ENCODE measurements around the gene MRPS31.
"Not testable (repeated sequence)": the region's sequence is repeated elsewhere in the genome, so short reads cannot be mapped to it uniquely, and the experiment has no call there.

Gene MRPS31

DNA sequence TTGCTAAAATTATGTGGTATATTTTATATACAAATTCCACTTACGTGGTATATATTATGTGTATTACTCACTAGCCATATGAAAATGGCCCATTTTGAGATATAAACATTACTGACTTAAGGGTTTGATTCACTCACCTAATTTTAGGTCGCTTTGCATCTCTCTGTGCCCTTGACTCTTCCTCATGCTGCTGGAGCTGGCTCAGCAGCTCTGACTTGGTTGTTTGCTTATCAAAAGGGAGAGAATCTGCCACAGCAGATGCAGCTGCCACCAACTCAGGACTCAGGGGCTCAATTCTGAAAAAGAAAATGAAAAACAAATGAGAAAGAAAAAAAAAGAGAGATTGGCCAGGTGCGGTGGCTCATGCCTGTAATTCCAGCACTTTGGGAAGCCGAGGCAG lies 12.2 kb downstream of the MRPS31 start:
- no peak for DNase-seq

DNA sequence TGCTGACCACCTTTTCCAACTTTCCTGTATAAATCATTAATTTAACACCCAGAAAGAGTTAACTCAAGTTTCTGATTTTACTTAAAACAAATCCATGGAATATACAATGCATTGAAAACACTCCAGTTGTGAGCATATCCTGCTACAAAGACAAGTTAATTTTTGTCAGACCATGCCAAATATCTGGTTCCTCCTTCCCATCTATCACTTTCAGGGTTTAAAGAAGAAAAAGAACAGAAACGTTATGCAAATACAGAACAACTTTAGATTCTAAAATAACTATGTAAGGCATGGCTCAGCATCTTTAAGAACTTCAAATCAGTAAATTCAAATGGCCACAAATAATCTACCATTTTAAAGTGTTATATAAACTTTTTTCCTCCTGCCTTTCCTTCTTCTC lies 14.9 kb downstream of the MRPS31 start:
- no peak for DNase-seq

GRCh38 chr13:40755082-40755700 lies 15.8 kb downstream of the MRPS31 start:
- DNase-seq = no peak

- no peak for DNase-seq
Observed at GRCh38 chr13:40749327-40749726, 21.7 kb downstream of the MRPS31 start.

- not testable (repeated sequence) for DNase-seq
Observed at GRCh38 chr13:40735232-40735548, 35.8 kb downstream of the MRPS31 start.

- DNase-seq = not testable (repeated sequence)
Observed at GRCh38 chr13:40734536-40735231, 36.3 kb downstream of the MRPS31 start.

DNA sequence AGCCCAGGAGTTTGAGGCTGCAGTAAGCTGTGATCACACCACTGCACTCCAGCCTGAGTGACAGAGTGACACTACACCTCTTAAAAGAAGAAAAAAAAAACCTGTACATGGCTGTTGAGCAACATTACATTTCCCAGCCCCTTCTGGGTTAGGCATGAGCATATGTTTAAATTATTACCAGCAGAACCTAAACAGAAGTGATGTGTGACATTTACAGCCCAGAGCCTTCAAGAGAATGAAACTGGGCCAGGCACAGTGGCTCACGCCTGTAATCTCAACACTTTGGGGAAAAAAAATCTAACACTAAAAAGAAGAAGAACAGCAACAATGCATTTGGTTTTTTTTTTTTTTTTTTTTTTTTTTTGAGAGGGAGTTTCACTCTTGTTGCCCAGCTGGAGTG lies 38.3 kb downstream of the MRPS31 start:
- no peak for DNase-seq

DNA sequence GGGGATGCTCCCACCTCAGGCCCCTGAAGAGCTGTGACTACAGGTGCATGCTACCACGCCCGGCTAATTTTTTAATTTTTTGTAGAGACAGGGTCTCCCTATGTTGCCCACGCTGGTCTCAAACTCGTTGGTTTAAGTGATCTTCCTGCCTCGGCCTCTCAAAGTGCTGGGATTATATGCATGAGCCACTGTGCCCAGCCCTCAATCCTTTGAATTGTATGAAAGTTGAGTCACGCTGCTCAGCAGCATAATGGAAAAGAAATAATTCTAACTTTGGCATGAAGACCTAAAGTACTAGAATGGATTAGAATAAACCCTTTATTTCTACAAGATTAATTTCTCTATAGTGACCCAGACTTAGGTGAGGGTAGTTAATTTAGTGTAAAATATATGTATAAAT lies 42.4 kb downstream of the MRPS31 start:
- DNase-seq = no peak

GRCh38 chr13:40714433-40714832 lies 56.6 kb downstream of the MRPS31 start:
- DNase-seq = not testable (repeated sequence)

DNA sequence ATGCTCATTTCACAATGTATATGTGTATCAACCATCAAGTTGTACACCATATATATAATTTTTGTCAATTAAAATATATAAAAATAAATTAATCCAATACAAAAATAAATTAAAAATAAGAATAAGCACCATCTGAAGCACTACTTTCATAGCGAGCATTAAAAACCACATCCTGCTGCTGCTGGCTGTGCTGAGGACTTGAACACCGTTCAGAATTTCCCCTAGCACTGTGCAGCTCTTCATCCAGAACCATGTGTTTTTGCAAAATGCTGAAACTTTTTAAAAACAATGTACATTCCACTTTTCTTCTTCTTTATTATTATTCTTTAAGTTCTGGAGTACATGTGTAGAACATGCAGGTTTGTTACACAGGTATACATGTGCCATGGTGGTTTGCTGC lies 64.6 kb downstream of the MRPS31 start:
- no peak for DNase-seq

DNA sequence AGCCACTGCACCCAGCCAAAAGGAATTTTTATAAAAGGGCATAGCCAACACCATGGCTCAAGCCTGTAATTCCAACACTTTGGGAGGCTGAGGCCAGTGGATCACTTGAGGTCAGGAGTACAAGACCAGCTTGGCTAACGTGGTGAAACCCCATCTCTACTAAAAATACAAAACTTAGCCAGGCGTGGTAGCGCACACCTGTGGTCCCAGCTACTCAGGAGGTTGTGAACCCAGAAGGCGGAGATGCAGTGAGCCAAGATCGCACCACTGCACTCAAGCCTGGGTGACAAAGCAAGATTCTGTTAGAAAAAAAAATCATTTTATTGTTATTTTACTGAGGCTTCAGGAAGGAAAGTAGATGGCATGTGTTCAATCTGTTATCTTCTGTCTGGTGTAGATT lies 73.3 kb downstream of the MRPS31 start:
- no peak for DNase-seq

- DNase-seq = no peak
Observed at GRCh38 chr13:40694426-40694825, 76.6 kb downstream of the MRPS31 start.

DNA sequence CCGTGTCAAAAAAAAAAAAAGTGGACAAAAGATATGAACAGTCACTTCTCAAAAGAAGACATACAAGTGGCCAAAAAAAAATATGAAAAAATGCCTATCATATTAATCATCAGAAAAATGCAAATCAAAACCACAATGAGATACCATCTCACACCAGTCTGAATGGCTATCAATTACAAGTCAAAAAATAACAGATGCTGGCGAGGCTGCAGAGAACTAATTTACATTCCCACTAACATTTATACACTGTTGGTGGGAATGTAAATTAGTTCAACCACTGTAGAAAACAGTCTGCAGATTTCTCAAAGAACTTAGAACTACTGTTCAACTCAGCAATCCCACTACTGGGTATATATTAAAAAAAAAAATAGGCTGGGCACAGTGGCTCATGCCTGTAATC lies 78.0 kb downstream of the MRPS31 start:
- no peak for DNase-seq

GRCh38 chr13:40688781-40689180 lies 82.2 kb downstream of the MRPS31 start:
- DNase-seq = no peak

DNA sequence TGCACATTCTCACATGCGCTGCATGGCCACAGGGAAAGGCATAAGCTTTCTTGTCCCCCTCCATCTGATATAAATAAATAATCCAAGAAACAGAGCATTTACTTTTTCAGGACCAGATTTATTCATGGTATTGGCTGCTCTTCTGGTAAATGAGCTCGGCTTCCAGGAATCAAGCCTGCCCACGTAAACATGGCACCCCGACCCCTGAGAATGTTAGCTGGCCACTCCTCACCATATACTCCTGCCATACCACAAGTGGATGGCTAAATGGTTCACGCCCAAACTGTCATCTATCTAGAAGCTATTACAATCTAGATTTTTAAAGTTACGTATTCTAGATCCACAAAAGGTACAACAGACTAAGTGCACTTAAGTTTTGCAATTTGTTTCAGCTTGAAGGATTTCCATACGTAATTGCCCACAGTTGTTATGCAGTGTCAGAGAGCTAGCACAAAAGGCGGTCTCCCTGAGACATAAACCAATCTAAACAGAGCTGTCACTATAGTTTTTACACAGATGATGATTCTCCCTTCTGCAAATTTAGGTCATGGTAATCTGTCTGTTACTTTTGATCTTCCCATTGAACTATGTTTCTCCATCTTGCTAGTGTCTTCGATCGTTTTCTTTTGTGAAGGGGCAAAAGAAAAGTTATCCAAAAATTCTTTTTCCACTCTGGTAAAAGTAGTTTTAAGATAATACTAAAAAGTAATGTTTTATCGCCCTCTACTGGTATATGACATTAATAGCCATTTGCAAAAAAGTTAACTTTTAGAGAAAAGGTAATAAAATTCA lies 88.3 kb downstream of the MRPS31 start:
- no peak for DNase-seq

- no peak for DNase-seq
Observed at GRCh38 chr13:40681341-40682146, 89.4 kb downstream of the MRPS31 start.

DNA sequence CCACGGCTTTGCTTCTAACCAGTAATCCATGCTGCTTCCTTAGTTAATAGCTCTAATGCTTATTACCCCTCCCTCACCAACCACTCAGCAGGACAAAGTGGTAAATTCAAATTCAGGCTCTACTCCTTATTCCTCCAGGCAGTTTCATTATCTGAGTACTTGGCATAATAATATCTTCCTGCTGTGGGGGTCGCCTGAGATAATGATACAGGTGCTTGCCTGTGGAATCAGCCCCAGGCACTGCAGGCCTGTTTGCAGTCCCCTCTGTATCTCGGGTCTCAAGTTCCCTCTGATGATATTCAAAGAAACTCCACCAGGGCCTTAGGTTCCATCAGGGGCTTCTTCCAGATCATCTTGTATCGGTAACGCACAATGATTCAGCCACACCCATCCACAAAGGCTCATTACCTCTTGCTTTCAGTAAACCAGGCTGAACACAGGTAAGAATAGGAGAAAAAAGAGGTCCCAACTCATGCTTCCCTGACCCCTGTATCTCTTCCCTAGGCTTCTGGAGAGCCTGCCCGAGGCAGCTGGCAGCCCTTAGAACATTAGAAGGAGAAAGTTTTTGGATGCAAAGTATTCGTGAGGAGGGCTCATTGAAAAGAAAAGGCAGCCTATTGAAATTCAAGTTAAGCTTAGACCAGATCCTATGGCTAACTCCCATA lies 90.2 kb downstream of the MRPS31 start:
- DNase-seq = no peak

DNA sequence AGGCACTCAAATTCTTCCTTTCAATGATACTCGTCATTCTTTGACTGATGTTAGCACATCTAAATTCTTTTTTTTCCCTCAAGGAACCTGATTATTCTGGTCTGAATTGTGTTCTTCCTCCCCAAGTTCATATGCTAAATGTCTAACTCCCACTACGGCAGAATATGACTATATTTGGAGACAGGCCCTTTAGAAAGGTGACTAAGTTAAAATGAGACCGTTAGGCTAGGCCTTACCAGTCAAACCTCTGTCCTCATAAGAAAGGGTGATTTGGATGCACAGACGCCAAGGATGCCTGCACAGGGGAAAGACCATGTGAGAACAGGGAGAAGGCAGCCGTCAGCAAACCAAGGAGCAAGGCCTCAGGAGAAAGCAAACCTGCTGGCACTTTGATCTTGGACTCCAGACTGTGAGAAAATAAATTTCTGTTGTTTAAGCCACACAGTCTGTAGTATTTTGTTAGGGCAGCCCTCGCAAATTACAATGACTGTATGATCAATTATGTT lies 91.5 kb downstream of the MRPS31 start:
- DNase-seq = no peak

Measured in activated CD4-positive, CD25-positive, alpha-beta regulatory T cell treated with anti-CD3 and anti-CD28 coated beads, Interleukin-2, amount 50 U/mL, for 72 hours (primary cell).